ENCODE data around the gene SLC9A7. TPM values are rescaled to one million over a fixed set of nuclear protein-coding genes. Genes with fewer than 3 reads are reported as not detected.

Gene SLC9A7
- total and polyA plus RNA-seq, 2 donors from 2014 or later: 2.4 to 16.1 TPM

- no peak for DNase-seq
- Histone ChIP-seq H3K4me3 (ENCODE audit: low read length in 3 of 3) (no peak overlapping the region), H3K9me3 (ENCODE audit: control insufficient read depth in 2 of 3, insufficient read depth in 1 of 3, low read length in 3 of 3) (no peaks in the 10 kb centered on the region), H3K36me3 (ENCODE audit: control insufficient read depth in 2 of 3, insufficient read depth in 3 of 3, low read length in 3 of 3) (no peaks in the 10 kb centered on the region), H3K9ac (ENCODE audit: low read length in 3 of 3) (no peak overlapping the region), H3K27me3 (ENCODE audit: control insufficient read depth, insufficient read depth, low read length) (no peaks in the 10 kb centered on the region), H3K4me1 (ENCODE audit: control insufficient read depth in 2 of 3, insufficient read depth in 2 of 3, low read depth in 1 of 3, low read length in 3 of 3) (no peaks in the 10 kb centered on the region), H3K27ac (ENCODE audit: low read depth in 2 of 2, low read length in 2 of 2) (no peak overlapping the region)
- no peak for FAIRE-seq
- intact Hi-C loops (cut with DNase I): no loop called here
- TF ChIP-seq CTCF (IDR thresholded peaks at IDR 0.05; ENCODE audit: borderline replicate concordance, extremely low read depth, insufficient read depth): no peak
These were observed 19.2 kb downstream of the SLC9A7 start for GRCh38 chrX:46739736-46740135.

GRCh38 chrX:46737462-46737861 lies 21.5 kb downstream of the SLC9A7 start:
- no peak for DNase-seq
- intact Hi-C loops (cut with DNase I): no loop called here

GRCh38 chrX:46737041-46737440 lies 21.9 kb downstream of the SLC9A7 start:
- no peaks in the 10 kb centered on the region for H3K4me1 ChIP-seq (ENCODE audit: control insufficient read depth in 2 of 3, insufficient read depth in 2 of 3, low read depth in 1 of 3, low read length in 3 of 3)
- no peak for TF ChIP-seq CTCF (IDR thresholded peaks at IDR 0.05; ENCODE audit: borderline replicate concordance, extremely low read depth, insufficient read depth)
- no peak for DNase-seq
- no peak overlapping the region for H3K4me3 ChIP-seq (ENCODE audit: low read length in 3 of 3)
- intact Hi-C loops (cut with DNase I): no loop called here
- H3K27me3 ChIP-seq (ENCODE audit: control insufficient read depth, insufficient read depth, low read length): no peaks in the 10 kb centered on the region
- no peak overlapping the region for H3K9ac ChIP-seq (ENCODE audit: low read length in 3 of 3)
- FAIRE-seq: no peak
- no peak overlapping the region for H3K27ac ChIP-seq (ENCODE audit: low read depth in 2 of 2, low read length in 2 of 2)
- no peaks in the 10 kb centered on the region for H3K9me3 ChIP-seq (ENCODE audit: control insufficient read depth in 2 of 3, insufficient read depth in 1 of 3, low read length in 3 of 3)
- H3K36me3 ChIP-seq (ENCODE audit: control insufficient read depth in 2 of 3, insufficient read depth in 3 of 3, low read length in 3 of 3): no peaks in the 10 kb centered on the region

More at GRCh38 chrX:46737462-46737861, 21.5 kb downstream of the SLC9A7 start:
- H3K27ac ChIP-seq (ENCODE audit: low read depth in 2 of 2, low read length in 2 of 2): no peak overlapping the region
- no peaks in the 10 kb centered on the region for H3K9me3 ChIP-seq (ENCODE audit: control insufficient read depth in 2 of 3, insufficient read depth in 1 of 3, low read length in 3 of 3)
- no peak overlapping the region for H3K4me3 ChIP-seq (ENCODE audit: low read length in 3 of 3)
- no peaks in the 10 kb centered on the region for H3K4me1 ChIP-seq (ENCODE audit: control insufficient read depth in 2 of 3, insufficient read depth in 2 of 3, low read depth in 1 of 3, low read length in 3 of 3)
- H3K36me3 ChIP-seq (ENCODE audit: control insufficient read depth in 2 of 3, insufficient read depth in 3 of 3, low read length in 3 of 3): no peaks in the 10 kb centered on the region
- no peak for TF ChIP-seq CTCF (IDR thresholded peaks at IDR 0.05; ENCODE audit: borderline replicate concordance, extremely low read depth, insufficient read depth)
- H3K27me3 ChIP-seq (ENCODE audit: control insufficient read depth, insufficient read depth, low read length): no peaks in the 10 kb centered on the region
- no peak for FAIRE-seq
- H3K9ac ChIP-seq (ENCODE audit: low read length in 3 of 3): no peak overlapping the region

GRCh38 chrX:46735622-46736021 lies 23.3 kb downstream of the SLC9A7 start:
- Histone ChIP-seq H3K9ac (ENCODE audit: low read length in 3 of 3) (no peak overlapping the region), H3K27me3 (ENCODE audit: control insufficient read depth, insufficient read depth, low read length) (no peaks in the 10 kb centered on the region), H3K4me3 (ENCODE audit: low read length in 3 of 3) (no peak overlapping the region), H3K36me3 (ENCODE audit: control insufficient read depth in 2 of 3, insufficient read depth in 3 of 3, low read length in 3 of 3) (no peaks in the 10 kb centered on the region), H3K27ac (ENCODE audit: low read depth in 2 of 2, low read length in 2 of 2) (no peak overlapping the region), H3K4me1 (ENCODE audit: control insufficient read depth in 2 of 3, insufficient read depth in 2 of 3, low read depth in 1 of 3, low read length in 3 of 3) (no peaks in the 10 kb centered on the region), H3K9me3 (ENCODE audit: control insufficient read depth in 2 of 3, insufficient read depth in 1 of 3, low read length in 3 of 3) (no peaks in the 10 kb centered on the region)
- TF ChIP-seq CTCF (IDR thresholded peaks at IDR 0.05; ENCODE audit: borderline replicate concordance, extremely low read depth, insufficient read depth): no peak
- FAIRE-seq (no peak), DNase-seq (no peak)
- intact Hi-C loops (cut with DNase I): no loop called here
